Endothelial cell of umbilical vein (primary cell): ENCODE data around the gene MYMK. TPM values are rescaled to one million over a fixed set of nuclear protein-coding genes. Genes with fewer than 3 reads are reported as not detected.

Experiments used
- BruUV-seq: library from RNA; stranded (reverse); fragments of 400-500 nt; replicated peaks from 2 replicates; lab custom pipeline; 2021; lab: Mats Ljungman, UMichigan
- CTCF ChIA-PET: fragments of 300-600, 350-600 bp; sonication (Branson Sonifier 250); formaldehyde crosslinking; loops from one replicate; lab custom pipeline; 2021; ENCODE audit warnings: antibody characterized with exemption, inconsistent platforms; lab: Charles Lee
- POLR2A ChIA-PET: fragments of 300-600, 350-600 bp; sonication (Branson Sonifier 250); formaldehyde crosslinking; loops from one replicate; lab custom pipeline; 2021; ENCODE audit warnings: antibody characterized with exemption, inconsistent platforms; lab: Charles Lee
- DNase-seq: peaks from one replicate; pipeline ENCODE4 v3.0.0-alpha.2; 2011; ENCODE audit warnings: low read depth, low spot score
- FAIRE-seq: peaks from 2 replicates; lab custom pipeline; 2011; peaks lifted over from hg19 to GRCh38; lab: Jason Lieb, UNC
- H2AFZ ChIP-seq: 2 replicates; pipeline ENCODE4 v1.6.0; 2012; ENCODE audit warnings: low read depth, low read length, control low read depth, inconsistent platforms
- H3K27ac ChIP-seq: 2 replicates; pipeline ENCODE4 v1.5.1; 2011; ENCODE audit warnings: low read depth, mild to moderate bottlenecking, control low read depth, low read length, moderate library complexity; ENCODE audit not compliant: insufficient read depth
- H3K27me3 ChIP-seq, 2 experiments: 2 replicates each; pipeline versions ENCODE4 v1.6.0 to v1.6.1; 2011; ENCODE audit warnings: low read length in 2 of 2, mixed read lengths in 1 of 2; ENCODE audit not compliant: control insufficient read depth in 2 of 2, insufficient read depth in 2 of 2
- H3K36me3 ChIP-seq, 2 experiments: 2 replicates in 1 of 2; 3 replicates in 1 of 2; pipeline ENCODE4 v1.5.1; 2011; ENCODE audit warnings: low read length in 2 of 2, mild to moderate bottlenecking in 1 of 2, moderate library complexity in 1 of 2; ENCODE audit not compliant: control insufficient read depth in 2 of 2, insufficient read depth in 2 of 2; ENCODE audit errors: extremely low read depth in 1 of 2
- H3K4me1 ChIP-seq: 3 replicates; pipeline ENCODE4 v1.5.1; 2011; ENCODE audit warnings: mild to moderate bottlenecking, low read length; ENCODE audit not compliant: control insufficient read depth, insufficient read depth; ENCODE audit errors: extremely low read depth
- H3K4me2 ChIP-seq: 2 replicates; pipeline ENCODE4 v1.6.1; 2011; ENCODE audit warnings: low read length, control low read depth, mixed read lengths; ENCODE audit not compliant: insufficient read depth
- H3K4me3 ChIP-seq, 3 experiments: fragments of 200-600 bp in 1 of 3; sonication (generic), shearing (Covaris generic) in 1 of 3; replicated peaks in 1 of 3; 2 replicates each; pipeline ENCODE4 v1.5.1; 2011 to 2016; ENCODE audit warnings: control low read depth in 3 of 3, low read length in 3 of 3, mild to moderate bottlenecking in 2 of 3, inconsistent platforms in 1 of 3, low read depth in 1 of 3, moderate library complexity in 1 of 3; ENCODE audit not compliant: insufficient read depth in 1 of 3
- H3K79me2 ChIP-seq: 2 replicates; pipeline ENCODE4 v1.6.0; 2012; ENCODE audit warnings: low read length, inconsistent platforms; ENCODE audit not compliant: control insufficient read depth, insufficient read depth
- H3K9ac ChIP-seq: replicated peaks from 2 replicates; pipeline ENCODE3; 2011; ENCODE audit warnings: low read length, control low read depth; ENCODE audit not compliant: insufficient read depth; ENCODE audit errors: extremely low read depth
- H3K9me1 ChIP-seq: replicated peaks from 3 replicates; pipeline ENCODE4 v1.6.0; 2011; ENCODE audit warnings: mild to moderate bottlenecking, low read length; ENCODE audit not compliant: control insufficient read depth, insufficient read depth; ENCODE audit errors: extremely low read depth
- H3K9me3 ChIP-seq: replicated peaks from 2 replicates; pipeline ENCODE4 v1.5.1; 2012; ENCODE audit warnings: low read length, inconsistent platforms; ENCODE audit not compliant: control insufficient read depth, insufficient read depth
- H4K20me1 ChIP-seq: replicated peaks from 2 replicates; pipeline ENCODE3; 2011; ENCODE audit warnings: mild to moderate bottlenecking, low read length; ENCODE audit not compliant: control insufficient read depth, insufficient read depth; ENCODE audit errors: extremely low read depth
- EZH2 ChIP-seq: IDR thresholded peaks from 2 replicates; pipeline ENCODE4 v1.6.1; 2012; ENCODE audit warnings: borderline replicate concordance, low read depth, mild to moderate bottlenecking, moderate library complexity, low read length, inconsistent platforms; ENCODE audit not compliant: severe bottlenecking
- FOS ChIP-seq: IDR thresholded peaks from 2 replicates; pipeline ENCODE4 v1.6.1; 2011; ENCODE audit warnings: mild to moderate bottlenecking, low read length, moderate library complexity, borderline replicate concordance; ENCODE audit not compliant: insufficient read depth
- GATA2 ChIP-seq: IDR thresholded peaks from 2 replicates; pipeline ENCODE4 v1.7.0; 2011; ENCODE audit warnings: low read depth, mild to moderate bottlenecking, moderate library complexity, mixed read lengths, low read length; ENCODE audit not compliant: insufficient read length, insufficient read depth
- JUN ChIP-seq: IDR thresholded peaks from 2 replicates; pipeline ENCODE4 v1.6.1; 2011; ENCODE audit warnings: borderline replicate concordance, low read depth; ENCODE audit not compliant: insufficient read length, insufficient read depth
- MAX ChIP-seq: IDR thresholded peaks from 2 replicates; pipeline ENCODE4 v1.6.1; 2011; ENCODE audit not compliant: insufficient read depth, insufficient read length
- MYC ChIP-seq: IDR thresholded peaks from one replicate; pipeline ENCODE4 v1.6.1; 2011; ENCODE audit warnings: mild to moderate bottlenecking, low read depth, low read length
- POLR2A ChIP-seq: IDR thresholded peaks from 2 replicates; pipeline ENCODE4 v1.6.1; 2012; ENCODE audit warnings: low read depth, mild to moderate bottlenecking, control low read depth, low read length
- POLR2AphosphoS5 ChIP-seq: IDR thresholded peaks from 2 replicates; pipeline ENCODE4 v1.6.1; 2012; ENCODE audit warnings: low read depth, mild to moderate bottlenecking, control low read depth, low read length, moderate library complexity; ENCODE audit not compliant: insufficient read depth
- dilution Hi-C: fragments of 300-500 bp; cut with MboI; formaldehyde crosslinking; loops from one replicate; pipeline ENCODE4 v1.15.0; 2019; ENCODE audit warnings: low sequenced_read_pairs; ENCODE audit not compliant: extremely low pct_ligation_motif_present
- intact Hi-C: fragments of 100-400 bp; cut with micrococcal nuclease; formaldehyde crosslinking; loops from one replicate; pipeline ENCODE4 v1.10.0; 2022
- polyA plus RNA-seq, 4 experiments: library from polyadenylated mRNA; depleted of rRNA in 3 of 4; stranded (reverse) in 3 of 4; unstranded in 1 of 4; fragments of >200 nt; gene quantifications; 2 replicates each; pipeline versions ENCODE4 v1.2.1 to v1.2.3, GENCODE V29; 2011 to 2012; ENCODE audit warnings: missing spikeins in 1 of 4
- total RNA-seq: library from RNA; stranded (reverse); gene quantifications from 2 replicates; pipeline ENCODE4 v1.2.3, GENCODE V29; 2021
- TF ChIP-seq, protein P1 (sequence below), 2 donors: IDR thresholded peaks; 1 replicate in 1 of 2; 2 replicates in 1 of 2; pipeline ENCODE4 v1.5.1; 2011; ENCODE audit warnings: low read length in 2 of 2, mild to moderate bottlenecking in 2 of 2, moderate library complexity in 2 of 2, control low read depth in 1 of 2, inconsistent platforms in 1 of 2, low read depth in 1 of 2; ENCODE audit not compliant: insufficient read depth in 1 of 2; ENCODE audit errors: extremely low read depth in 1 of 2

Gene MYMK
- total and polyA plus RNA-seq, 2 donors (not counting 3 experiments of a cell fraction or from before 2014, with no cell fraction given): not detected

DNA sequence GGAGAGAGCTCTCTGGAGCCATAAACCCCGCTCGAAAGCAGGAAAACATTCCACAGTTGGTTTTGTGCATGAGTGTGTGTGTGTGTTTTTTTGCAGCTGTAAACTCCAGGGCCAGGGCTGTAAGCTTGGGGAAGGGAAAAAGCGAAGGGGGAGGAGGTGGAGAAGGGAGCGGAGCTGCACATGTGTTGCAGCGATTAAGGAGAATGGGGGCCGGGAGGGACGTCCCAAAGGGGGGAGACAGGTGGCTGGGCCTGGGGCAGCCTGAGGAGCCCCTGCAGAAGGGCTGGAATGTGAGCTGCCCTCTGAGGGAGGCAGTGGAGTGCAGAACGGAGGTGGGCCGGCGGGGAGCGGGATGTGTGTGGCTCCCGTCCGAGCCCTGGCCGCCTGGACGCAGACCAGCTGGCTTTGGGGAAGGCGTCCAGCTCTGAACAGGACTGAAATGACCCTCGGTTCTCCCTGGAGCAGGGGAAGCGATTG lies 2.7 kb upstream of the MYMK start:
- Histone ChIP-seq H3K4me3 (no peak overlapping the region), H3K36me3 (no peaks in the 10 kb centered on the region), H3K4me1 (no peaks in the 10 kb centered on the region), H3K9me1 (no peaks in the 10 kb centered on the region), H2AFZ (no peak overlapping the region), H3K27me3 (peaks cover 0 to 3% of the 10 kb centered on the region in 2 experiments), H3K4me2 (no peak overlapping the region), H3K27ac (no peak overlapping the region), H4K20me1 (no peaks in the 10 kb centered on the region), H3K9me3 (no peaks in the 10 kb centered on the region), H3K79me2 (no peaks in the 10 kb centered on the region), H3K9ac (no peak overlapping the region)
- ChIA-PET POLR2A (no interaction called here), CTCF (interaction anchor here (0.5 kb wide), 1 partner anchor 329 kb away, joined by 3 read pairs; no protein-coding TSS in a partner anchor)
- dilution Hi-C loops: no loop called here
- no TSS peak for BruUV-seq
- intact Hi-C loops: no loop called here
- TF ChIP-seq GATA2 (no peak), JUN (no peak), EZH2 (no peak), POLR2AphosphoS5 (no peak), MAX (no peak), FOS (no peak), POLR2A (no peak), MYC (no peak)
- TF ChIP-seq, protein P1, sequence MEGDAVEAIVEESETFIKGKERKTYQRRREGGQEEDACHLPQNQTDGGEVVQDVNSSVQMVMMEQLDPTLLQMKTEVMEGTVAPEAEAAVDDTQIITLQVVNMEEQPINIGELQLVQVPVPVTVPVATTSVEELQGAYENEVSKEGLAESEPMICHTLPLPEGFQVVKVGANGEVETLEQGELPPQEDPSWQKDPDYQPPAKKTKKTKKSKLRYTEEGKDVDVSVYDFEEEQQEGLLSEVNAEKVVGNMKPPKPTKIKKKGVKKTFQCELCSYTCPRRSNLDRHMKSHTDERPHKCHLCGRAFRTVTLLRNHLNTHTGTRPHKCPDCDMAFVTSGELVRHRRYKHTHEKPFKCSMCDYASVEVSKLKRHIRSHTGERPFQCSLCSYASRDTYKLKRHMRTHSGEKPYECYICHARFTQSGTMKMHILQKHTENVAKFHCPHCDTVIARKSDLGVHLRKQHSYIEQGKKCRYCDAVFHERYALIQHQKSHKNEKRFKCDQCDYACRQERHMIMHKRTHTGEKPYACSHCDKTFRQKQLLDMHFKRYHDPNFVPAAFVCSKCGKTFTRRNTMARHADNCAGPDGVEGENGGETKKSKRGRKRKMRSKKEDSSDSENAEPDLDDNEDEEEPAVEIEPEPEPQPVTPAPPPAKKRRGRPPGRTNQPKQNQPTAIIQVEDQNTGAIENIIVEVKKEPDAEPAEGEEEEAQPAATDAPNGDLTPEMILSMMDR (IDR thresholded peaks at IDR 0.05; ENCODE audit: extremely low read depth in 1 of 2, insufficient read depth in 1 of 2, low read depth in 1 of 2, low read length in 2 of 2): no peak
- no peak for DNase-seq
- no peak for FAIRE-seq
